ENCODE measurements around the gene PCDHA3.
"Not testable (repeated sequence)": the region's sequence is repeated elsewhere in the genome, so short reads cannot be mapped to it uniquely, and the experiment has no call there.

Gene PCDHA3

DNA sequence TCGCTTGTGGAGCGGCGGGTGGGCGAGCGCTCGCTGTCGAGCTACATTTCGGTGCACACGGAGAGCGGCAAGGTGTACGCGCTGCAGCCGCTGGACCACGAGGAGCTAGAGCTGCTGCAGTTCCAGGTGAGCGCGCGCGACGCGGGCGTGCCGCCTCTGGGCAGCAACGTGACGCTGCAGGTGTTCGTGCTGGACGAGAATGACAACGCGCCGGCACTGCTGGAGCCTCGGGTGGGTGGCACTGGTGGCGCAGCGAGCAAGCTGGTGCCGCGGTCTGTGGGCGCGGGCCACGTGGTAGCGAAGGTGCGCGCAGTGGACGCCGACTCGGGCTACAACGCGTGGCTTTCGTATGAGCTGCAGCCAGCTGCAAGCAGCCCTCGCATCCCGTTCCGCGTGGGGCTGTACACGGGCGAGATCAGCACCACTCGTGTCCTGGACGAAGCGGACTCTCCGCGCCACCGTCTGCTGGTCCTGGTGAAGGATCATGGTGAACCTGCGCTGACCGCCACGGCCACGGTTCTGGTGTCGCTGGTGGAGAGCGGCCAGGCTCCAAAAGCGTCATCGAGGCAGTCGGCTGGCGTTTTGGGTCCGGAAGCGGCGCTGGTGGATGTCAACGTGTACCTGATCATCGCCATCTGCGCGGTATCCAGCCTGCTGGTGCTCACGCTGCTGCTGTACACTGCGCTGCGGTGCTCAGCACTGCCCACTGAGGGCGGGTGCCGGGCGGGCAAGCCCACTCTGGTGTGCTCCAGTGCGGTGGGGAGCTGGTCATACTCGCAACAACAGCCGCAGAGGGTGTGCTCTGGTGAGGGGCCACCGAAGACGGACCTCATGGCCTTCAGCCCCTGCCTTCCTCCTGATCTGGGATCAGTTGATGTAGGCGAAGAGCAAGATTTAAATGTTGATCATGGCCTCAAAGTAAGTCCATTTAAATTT lies 42.2 kb downstream of the PCDHA3 start:
- H3K27ac ChIP-seq = no peak overlapping the region
- no peak for TF ChIP-seq ZFX (IDR thresholded peaks at IDR 0.05; ENCODE audit: borderline replicate concordance)
- TF ChIP-seq, protein P1, sequence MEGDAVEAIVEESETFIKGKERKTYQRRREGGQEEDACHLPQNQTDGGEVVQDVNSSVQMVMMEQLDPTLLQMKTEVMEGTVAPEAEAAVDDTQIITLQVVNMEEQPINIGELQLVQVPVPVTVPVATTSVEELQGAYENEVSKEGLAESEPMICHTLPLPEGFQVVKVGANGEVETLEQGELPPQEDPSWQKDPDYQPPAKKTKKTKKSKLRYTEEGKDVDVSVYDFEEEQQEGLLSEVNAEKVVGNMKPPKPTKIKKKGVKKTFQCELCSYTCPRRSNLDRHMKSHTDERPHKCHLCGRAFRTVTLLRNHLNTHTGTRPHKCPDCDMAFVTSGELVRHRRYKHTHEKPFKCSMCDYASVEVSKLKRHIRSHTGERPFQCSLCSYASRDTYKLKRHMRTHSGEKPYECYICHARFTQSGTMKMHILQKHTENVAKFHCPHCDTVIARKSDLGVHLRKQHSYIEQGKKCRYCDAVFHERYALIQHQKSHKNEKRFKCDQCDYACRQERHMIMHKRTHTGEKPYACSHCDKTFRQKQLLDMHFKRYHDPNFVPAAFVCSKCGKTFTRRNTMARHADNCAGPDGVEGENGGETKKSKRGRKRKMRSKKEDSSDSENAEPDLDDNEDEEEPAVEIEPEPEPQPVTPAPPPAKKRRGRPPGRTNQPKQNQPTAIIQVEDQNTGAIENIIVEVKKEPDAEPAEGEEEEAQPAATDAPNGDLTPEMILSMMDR (IDR thresholded peaks at IDR 0.05) = no peak

GRCh38 chr5:140848139-140849102 lies 47.6 kb downstream of the PCDHA3 start, which contains the start of gene PCDHA9:
PCDHA9 (plus strand) TSS chr5:140848382; CDS start chr5:140848496, 114 bp downstream.
- H3K27ac ChIP-seq = not testable (repeated sequence)

GRCh38 chr5:140849831-140850634 lies 49.2 kb downstream of the PCDHA3 start:
- H3K27ac ChIP-seq = not testable (repeated sequence)

All from 22Rv1 (cell line).